ENCODE measurements around the gene FRMD5.
"Not testable (repeated sequence)": the region's sequence is repeated elsewhere in the genome, so short reads cannot be mapped to it uniquely, and the experiment has no call there.

Gene FRMD5

DNA sequence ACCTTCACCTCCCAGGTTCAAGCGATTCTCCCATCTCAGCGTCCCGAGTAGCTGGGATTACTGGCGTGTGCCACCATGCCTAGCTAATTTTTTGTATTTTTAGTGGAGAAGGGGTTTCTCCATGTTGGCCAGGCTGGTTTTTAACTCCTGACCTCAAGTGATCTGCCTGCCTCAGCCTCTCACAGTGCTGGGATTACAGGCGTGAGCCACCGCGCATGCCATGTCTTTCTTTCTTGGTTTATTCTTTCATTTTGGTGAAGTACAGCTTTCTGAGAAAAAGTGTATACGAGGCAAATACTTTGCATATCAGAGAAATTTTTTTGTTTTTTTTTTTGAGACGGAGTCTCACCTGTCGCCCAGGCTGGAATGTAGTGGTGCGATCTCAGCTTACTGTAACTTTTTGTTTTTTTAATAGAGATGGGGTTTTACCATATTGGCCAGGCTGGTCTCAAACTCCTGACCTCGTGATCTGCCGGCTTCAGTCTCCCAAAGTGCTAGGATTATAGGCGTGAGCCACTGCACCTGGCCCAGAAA lies 363.5 kb downstream of the FRMD5 start:
- not testable (repeated sequence) for DNase-seq (ENCODE audit: low read depth)

DNA sequence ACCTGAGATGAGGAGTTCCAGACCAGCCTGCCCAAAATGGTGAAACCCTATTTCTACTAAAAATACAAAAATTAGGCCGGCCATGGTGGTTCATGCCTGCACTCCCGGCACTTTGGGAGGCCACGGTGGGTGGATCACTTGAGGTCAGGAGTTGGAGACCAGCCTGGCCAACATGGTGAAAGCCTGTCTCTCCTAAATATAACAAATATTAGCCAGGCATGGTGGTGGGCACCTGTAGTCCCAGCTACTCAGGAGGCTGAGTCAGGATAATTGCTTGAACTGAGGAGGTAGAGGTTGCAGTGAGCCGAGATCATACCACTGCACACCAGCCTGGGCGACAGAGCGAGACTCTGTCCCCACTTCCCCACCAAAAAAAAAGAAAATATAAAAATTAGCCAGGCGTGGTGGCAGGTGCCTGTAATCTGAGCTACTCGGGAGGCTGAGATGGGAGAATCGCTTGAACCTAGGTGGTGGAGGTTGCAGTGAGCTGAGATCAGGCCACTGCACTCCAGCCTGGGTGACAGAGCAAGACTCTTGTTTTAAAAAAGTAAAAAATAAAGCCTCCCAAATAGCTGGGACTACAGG lies 364.3 kb downstream of the FRMD5 start:
- not testable (repeated sequence) for DNase-seq (ENCODE audit: low read depth)

DNA sequence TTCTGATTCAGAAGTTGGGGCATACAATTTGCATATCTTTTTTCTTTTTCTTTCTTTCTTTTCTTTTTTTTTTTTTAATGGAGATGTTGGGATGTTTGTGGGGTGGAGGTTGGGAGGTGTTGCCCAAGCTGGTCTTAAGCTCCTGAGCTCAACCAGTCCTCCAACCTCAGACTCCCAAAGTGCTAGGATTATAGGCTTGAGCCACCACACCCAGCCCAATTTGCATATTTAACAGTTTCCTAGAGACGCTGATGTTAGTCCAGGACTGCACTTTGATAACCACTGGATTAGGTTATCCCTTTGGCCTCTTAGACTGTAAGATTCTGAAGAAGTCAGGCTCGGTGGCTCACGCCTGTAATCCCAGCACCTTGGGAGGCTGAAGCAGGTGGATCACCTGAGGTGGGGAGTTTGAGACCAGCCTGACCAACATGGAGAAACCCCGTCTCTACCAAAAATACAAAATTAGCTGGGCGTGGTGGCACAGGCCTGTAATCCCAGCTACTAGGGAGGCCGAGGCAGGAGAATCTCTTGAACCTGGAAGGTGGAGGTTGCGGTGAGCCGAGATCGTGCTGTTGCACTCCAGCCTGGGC lies 365.0 kb downstream of the FRMD5 start:
- DNase-seq (ENCODE audit: low read depth): not testable (repeated sequence)

DNA sequence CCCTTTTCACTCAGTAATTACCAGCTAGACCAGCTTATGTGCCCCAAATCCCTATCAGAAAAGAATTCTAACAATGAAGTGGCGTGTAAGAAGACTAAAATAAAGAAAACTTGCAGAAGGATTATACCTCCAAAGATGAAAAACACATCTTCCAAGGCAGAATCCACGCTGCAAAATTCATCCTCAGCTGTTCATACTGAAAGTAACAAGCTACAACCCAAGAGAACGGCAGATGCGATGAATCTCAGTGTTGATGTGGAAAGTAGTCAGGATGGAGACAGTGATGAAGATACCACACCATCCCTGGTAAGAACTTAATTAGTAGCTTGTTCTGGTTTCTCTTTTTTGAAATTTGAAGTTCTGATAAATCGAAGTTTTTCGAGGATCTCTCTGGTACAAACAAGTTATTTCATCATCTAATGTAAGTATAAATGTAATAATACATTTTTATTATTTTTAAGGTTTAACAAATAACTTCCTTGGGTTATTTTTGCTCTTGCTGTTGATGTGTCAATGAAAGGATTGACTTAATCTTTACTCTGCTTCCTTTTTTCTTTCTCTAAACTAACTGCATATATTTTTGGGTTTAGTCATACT lies 366.9 kb downstream of the FRMD5 start:
- peak; percentile 2 for DNase-seq (ENCODE audit: low read depth)

DNA sequence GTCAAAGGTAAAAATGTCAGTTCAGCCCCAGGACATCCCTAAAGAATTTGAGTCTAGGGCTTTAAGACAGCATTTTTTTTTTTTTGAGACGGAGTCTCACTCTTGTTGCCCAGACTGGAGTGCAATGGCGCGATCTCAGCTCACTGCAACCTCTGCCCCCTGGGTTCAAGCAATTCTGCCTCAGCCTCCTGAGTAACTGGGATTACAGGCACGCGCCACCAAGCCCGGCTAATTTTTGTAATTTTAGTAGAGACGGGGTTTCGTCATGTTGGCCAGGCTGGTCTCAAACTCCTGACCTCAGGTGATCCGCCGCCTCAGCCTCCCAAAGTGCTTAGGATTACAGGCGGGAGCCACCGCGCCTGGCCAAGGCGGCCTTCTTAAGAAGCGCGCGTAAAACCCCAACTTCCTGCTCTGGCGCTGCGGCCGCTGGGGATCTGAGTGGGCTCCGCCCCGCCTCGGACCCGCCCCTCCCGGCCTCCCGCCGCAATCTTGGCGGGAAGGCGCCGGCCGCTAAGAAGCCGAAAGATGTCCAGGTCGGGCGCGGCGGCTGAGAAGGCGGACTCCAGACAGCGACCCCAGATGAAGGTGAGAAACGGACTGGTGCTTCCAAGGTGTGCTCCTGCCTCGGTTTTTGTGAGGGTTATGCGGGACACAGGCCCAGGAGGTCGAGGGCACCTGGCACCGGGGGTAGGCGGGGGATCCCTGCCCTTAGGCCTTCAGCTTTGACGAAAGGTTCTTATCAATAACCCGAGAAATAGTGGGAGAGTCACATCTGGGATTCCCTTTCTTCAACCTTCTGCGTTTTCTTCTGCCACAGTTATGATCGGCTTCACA lies 368.3 kb downstream of the FRMD5 start, which contains the start of gene WDR76:
Gene WDR76 (plus strand): TSS at position 495 of the 834 bp plus-strand sequence. CDS start 31 bp downstream, at position 526.
- DNase-seq (ENCODE audit: low read depth): peak; percentile 75

DNA sequence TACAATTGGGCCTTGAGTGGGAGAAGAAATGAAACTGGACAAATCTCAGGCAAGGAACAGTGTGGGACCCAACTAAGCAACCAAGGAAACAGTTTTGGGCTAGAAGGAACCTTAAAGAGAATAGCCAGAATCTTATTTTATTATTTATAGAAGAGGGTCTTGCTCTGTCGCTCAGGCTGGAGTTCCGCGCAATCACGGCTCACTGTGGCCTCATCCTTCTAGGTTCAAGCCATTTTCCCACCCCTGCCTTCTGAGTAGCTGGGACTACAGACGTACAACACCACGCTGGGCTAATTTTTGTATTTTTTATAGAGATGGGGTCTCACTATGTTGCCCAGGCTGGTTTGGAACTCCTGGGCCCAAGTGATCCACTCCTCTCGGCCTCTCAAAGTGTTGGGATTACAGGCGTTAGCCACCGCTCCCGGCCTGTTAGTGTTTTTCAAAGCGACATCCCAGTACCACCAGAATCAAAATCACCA lies 369.0 kb downstream of the FRMD5 start:
- no peak for DNase-seq (ENCODE audit: low read depth)

DNA sequence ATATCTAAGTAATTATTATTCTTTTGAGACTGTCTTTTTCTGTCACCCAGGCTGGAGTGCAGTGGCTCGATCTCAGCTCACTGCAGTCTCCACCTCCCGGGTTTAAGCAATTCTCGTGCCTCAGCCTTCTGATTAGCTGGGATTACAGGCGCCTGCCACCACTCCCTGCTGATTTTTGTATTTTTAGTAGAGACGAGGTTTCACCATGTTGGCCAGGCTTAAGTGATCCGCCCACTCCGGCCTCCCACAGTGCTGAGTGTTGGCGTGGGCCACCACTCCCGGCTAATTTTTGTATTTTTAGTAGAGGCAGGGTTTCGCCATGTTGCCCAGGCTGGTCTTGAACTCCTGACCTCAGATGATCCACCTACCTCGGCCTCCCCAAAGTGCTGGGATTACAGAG lies 369.8 kb downstream of the FRMD5 start:
- not testable (repeated sequence) for DNase-seq (ENCODE audit: low read depth)

DNA sequence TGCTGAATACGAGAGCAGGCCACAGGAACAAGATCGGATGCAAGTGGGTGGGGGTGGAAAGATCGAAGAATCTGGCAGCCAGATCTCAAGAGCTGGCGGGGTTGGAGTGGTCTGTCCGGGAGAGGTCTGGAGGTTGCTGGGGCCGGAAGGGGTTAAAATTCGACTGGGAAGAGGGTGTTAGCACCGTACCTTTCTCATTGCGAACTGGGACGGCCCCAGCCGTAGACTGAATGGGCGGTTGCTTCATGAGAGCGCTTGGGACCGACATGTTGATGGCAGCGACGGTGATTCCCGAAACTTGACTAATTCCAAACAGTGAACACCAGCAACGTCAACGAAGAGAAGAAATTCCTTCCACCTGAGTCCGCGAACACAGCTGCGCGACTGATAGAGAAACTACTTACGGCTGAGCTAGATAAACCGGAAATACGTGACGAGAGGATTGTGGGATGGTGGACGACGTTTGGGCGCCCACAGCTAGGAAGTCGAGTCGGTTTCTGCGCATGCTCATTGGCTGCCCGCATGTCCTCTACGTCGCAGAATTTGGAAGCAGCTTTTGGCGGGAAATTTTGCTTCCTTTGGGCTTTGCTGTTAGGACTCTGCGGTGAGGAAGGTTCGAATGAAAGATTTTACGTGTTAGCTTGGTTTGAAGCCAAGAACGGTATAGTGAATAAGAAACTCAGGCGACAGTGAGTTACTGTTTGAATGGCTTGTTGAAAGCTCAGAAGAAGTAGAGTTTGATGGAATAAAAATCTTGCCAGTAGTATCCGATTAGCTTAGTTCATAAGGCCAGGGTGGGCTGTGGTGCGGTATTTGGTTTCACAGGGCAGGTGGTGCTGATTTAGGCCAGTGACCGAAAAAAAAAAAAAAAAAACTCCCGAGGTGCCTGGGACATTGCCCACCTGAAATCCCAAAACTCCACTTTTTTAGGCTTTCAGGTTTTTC lies 370.5 kb downstream of the FRMD5 start, which contains the start of gene MFAP1:
Gene MFAP1 (minus strand): TSS at position 389 of the 945 bp plus-strand sequence. CDS start 121 bp downstream, at position 268.
- peak; percentile 96 for DNase-seq (ENCODE audit: low read depth)

DNA sequence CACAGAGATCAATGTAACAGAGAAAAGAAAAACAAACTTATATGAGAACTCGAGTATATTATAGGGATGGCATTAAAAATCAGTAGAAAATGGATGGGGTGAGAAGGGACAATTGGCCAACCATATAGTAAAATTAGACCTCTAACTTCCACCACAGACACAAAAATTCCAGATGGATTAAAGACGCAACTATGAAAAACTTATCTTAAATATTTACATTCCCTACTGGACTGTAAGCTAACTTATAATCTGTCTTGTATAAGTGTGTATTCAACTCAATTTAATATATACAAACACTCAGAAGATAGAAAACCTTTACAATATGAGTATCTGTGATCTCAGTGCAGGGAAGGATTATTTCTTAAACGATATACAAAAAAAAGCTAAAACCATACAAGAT lies 373.6 kb downstream of the FRMD5 start:
- no peak for DNase-seq (ENCODE audit: low read depth)
